Neural cell (in vitro differentiated cells): Measurements from ENCODE around the gene GPC5.

Experiments used
- EP300 ChIP-seq: fragments of 450-650 bp; conservative IDR thresholded peaks from 2 replicates; pipeline ENCODE4 v1.6.1; 2014; ENCODE audit warnings: antibody characterized with exemption, mild to moderate bottlenecking, moderate library complexity; ENCODE audit not compliant: poor library complexity, severe bottlenecking
- EZH2 ChIP-seq: fragments of 200-600, 300-800 bp; shearing (Covaris generic), sonication (generic); IDR thresholded peaks from 2 replicates; pipeline ENCODE4 v1.6.1; 2014; ENCODE audit warnings: antibody characterized with exemption, low read length, borderline replicate concordance, mild to moderate bottlenecking; ENCODE audit not compliant: insufficient read depth, poor library complexity, severe bottlenecking
- MXI1 ChIP-seq: fragments of 450-650 bp; conservative IDR thresholded peaks from 2 replicates; pipeline ENCODE4 v1.6.1; 2014; ENCODE audit warnings: antibody characterized with exemption, mild to moderate bottlenecking; ENCODE audit not compliant: poor library complexity, severe bottlenecking
- POLR2AphosphoS5 ChIP-seq: IDR thresholded peaks from 2 replicates; pipeline ENCODE4 v1.6.1; 2012
- RAD21 ChIP-seq: fragments of 450-650 bp; conservative IDR thresholded peaks from 2 replicates; pipeline ENCODE4 v1.6.1; 2014; ENCODE audit warnings: antibody characterized with exemption, mild to moderate bottlenecking, moderate library complexity
- REST ChIP-seq: IDR thresholded peaks from 2 replicates; pipeline ENCODE4 v1.6.1; 2012; ENCODE audit warnings: borderline replicate concordance
- SMC3 ChIP-seq: fragments of 450-650 bp; conservative IDR thresholded peaks from 2 replicates; pipeline ENCODE4 v1.6.1; 2014; ENCODE audit warnings: antibody characterized with exemption, mild to moderate bottlenecking, moderate library complexity; ENCODE audit not compliant: poor library complexity
- TAF1 ChIP-seq: IDR thresholded peaks from 2 replicates; pipeline ENCODE4 v1.6.1; 2012; ENCODE audit warnings: low read depth
- TF ChIP-seq, protein P1 (sequence below): fragments of 450-650 bp; IDR thresholded peaks from 2 replicates; pipeline ENCODE4 v1.5.1; 2014; ENCODE audit warnings: antibody characterized with exemption, mild to moderate bottlenecking, moderate library complexity; ENCODE audit not compliant: poor library complexity, severe bottlenecking

GRCh38 chr13:92721620-92722019 lies 1323.2 kb downstream of the GPC5 start:
- TF ChIP-seq, protein P1, sequence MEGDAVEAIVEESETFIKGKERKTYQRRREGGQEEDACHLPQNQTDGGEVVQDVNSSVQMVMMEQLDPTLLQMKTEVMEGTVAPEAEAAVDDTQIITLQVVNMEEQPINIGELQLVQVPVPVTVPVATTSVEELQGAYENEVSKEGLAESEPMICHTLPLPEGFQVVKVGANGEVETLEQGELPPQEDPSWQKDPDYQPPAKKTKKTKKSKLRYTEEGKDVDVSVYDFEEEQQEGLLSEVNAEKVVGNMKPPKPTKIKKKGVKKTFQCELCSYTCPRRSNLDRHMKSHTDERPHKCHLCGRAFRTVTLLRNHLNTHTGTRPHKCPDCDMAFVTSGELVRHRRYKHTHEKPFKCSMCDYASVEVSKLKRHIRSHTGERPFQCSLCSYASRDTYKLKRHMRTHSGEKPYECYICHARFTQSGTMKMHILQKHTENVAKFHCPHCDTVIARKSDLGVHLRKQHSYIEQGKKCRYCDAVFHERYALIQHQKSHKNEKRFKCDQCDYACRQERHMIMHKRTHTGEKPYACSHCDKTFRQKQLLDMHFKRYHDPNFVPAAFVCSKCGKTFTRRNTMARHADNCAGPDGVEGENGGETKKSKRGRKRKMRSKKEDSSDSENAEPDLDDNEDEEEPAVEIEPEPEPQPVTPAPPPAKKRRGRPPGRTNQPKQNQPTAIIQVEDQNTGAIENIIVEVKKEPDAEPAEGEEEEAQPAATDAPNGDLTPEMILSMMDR: no peak
- TF ChIP-seq TAF1 (no peak), RAD21 (no peak), EZH2 (no peak), POLR2AphosphoS5 (no peak), EP300 (no peak), REST (no peak), MXI1 (no peak), SMC3 (no peak)
